ENCODE data around the gene PALLD. TPM values are rescaled to one million over a fixed set of nuclear protein-coding genes. Genes with fewer than 3 reads are reported as not detected.

PALLD gene
- total and polyA plus RNA-seq, 2 of the 8 experiments (the other 6 are each of a cell fraction or from before 2014, with no cell fraction given) = 10.5 to 25.0 TPM

DNA sequence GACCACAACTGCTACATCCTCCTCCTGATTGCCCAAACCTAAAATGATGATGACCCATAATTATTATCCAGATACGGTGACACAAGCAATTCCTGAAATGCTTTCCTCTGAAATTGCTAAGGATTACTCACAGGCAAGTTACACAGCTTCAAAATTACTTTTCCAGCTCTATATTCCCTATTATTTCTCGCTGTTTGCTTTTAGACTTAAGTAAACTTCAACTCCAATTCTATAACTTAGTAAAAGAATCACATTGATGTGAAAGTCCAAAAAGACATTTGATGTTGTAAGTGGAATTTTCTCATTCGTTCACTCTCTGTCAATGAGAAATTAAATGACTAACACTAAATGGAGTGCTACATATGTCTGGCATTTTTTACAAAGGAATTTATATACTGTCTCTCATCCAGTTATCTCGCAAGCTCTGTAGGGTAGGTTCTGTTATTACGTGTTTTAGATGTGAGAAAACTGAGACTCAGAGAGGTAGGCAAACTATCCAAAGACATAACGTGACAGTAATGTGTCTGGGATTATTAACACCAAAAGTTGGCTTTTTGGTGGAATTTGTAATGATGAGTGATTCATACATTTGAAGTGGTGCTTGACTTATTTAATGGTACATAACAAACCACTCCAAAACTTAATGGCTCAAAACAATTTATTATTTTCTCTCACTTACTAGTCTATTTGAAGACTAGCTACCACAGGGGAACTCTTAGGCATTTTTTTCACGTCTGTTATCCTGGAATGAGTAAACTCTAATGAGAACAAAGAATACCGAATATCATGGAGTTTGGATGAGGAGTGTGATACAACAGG, 31.5 kb downstream of the PALLD start:
- no peaks in the 10 kb centered on the region for H3K4me1 ChIP-seq (replicated peaks in 1 of 4; ENCODE audit: control insufficient read depth in 3 of 4, insufficient read depth in 4 of 4, low read length in 3 of 4)
- no peak overlapping the region for H2BK15ac ChIP-seq (ENCODE audit: low read length)
- no peak overlapping the region for H2BK20ac ChIP-seq (ENCODE audit: low read length)
- FAIRE-seq = no peak
- no peaks in the 10 kb centered on the region for H3K9me3 ChIP-seq (ENCODE audit: insufficient read depth in 2 of 2, low read depth in 1 of 2, low read length in 1 of 2)
- H3K27me3 ChIP-seq (replicated peaks in 1 of 4; ENCODE audit: control insufficient read depth in 3 of 4, extremely low read depth in 1 of 4, insufficient read depth in 3 of 4, low read length in 3 of 4) = peaks cover 0 to 1% (median 0%) of the 10 kb centered on the region in 4 experiments; a peak in 1 of 7 replicates
- DNase-seq (ENCODE audit: low read depth in 1 of 2, low spot score in 2 of 2) = no peak
- no peak overlapping the region for H2BK12ac ChIP-seq (ENCODE audit: low read depth, low read length)
- no peak overlapping the region for H2BK120ac ChIP-seq (replicated peaks; ENCODE audit: low read depth, low read length)
- H3K18ac ChIP-seq (ENCODE audit: extremely low read depth, low read length) = no peak overlapping the region
- 91% methylated on average over 8 of the region's 8 CpGs; no CpG with 5 or more reads in 1 of the 2 experiments for WGBS, 2 experiments (ENCODE audit: extremely low coverage in 1 of 2, insufficient coverage in 1 of 2, insufficient read length in 1 of 2, insufficient replicate concordance in 2 of 2, low coverage in 1 of 2, low lambda C conversion rate in 2 of 2, missing lambda C conversion rate in 1 of 2)
- no peak overlapping the region for H3K23ac ChIP-seq (ENCODE audit: insufficient read length)
- no peak overlapping the region for H3K4me3 ChIP-seq (ENCODE audit: extremely low read depth in 1 of 4, insufficient read depth in 2 of 4, low read depth in 3 of 4, low read length in 4 of 4)
- H3K27ac ChIP-seq (ENCODE audit: low read depth, low read length) = no peak overlapping the region
- no peak overlapping the region for H2AFZ ChIP-seq (ENCODE audit: low read length)
- ChIA-PET CTCF (ENCODE audit: partially characterized antibody) (interaction anchor here (0.7 to 4.0 kb wide), 3 partner anchors 14 to 1036 kb away, joined by 4 to 17 read pairs (median 5); no protein-coding TSS in a partner anchor), POLR2A (ENCODE audit: partially characterized antibody) (no interaction called here)
- no peak overlapping the region for H3K4me2 ChIP-seq (ENCODE audit: insufficient read depth in 1 of 2, low read depth in 2 of 2, low read length in 2 of 2)
- no peak overlapping the region for H3K4ac ChIP-seq (replicated peaks; ENCODE audit: insufficient read length, low read depth, low read length)
- no peaks in the 10 kb centered on the region for H3K36me3 ChIP-seq (ENCODE audit: control insufficient read depth in 2 of 4, insufficient read depth in 4 of 4, low read length in 3 of 4)
- no peaks in the 10 kb centered on the region for H3K79me1 ChIP-seq (ENCODE audit: low read depth, low read length)
- H4K5ac ChIP-seq (ENCODE audit: insufficient read length, low read depth, low read length) = no peak overlapping the region
- no peaks in the 10 kb centered on the region for H3K23me2 ChIP-seq (ENCODE audit: low read depth, low read length)
- H4K91ac ChIP-seq (replicated peaks; ENCODE audit: insufficient read length, low read length) = no peak overlapping the region
- H3K9ac ChIP-seq (replicated peaks in 1 of 4; ENCODE audit: extremely low read depth in 1 of 4, low read depth in 3 of 4, low read length in 3 of 4) = no peak overlapping the region
- H2AK5ac ChIP-seq (ENCODE audit: low read depth, low read length) = no peak overlapping the region
- no peak overlapping the region for H2BK5ac ChIP-seq (ENCODE audit: low read depth, low read length)
- H3K56ac ChIP-seq (replicated peaks; ENCODE audit: insufficient read length, low read depth, low read length) = no peak overlapping the region
- no peak overlapping the region for H3K14ac ChIP-seq (ENCODE audit: insufficient read length)
- no peaks in the 10 kb centered on the region for H3K79me2 ChIP-seq (ENCODE audit: control insufficient read depth in 1 of 2, insufficient read depth in 2 of 2, low read length in 2 of 2)
- H4K8ac ChIP-seq (ENCODE audit: extremely low read depth, insufficient read depth, low read length) = no peak overlapping the region
- no peaks in the 10 kb centered on the region for H4K20me1 ChIP-seq (replicated peaks in 1 of 2; ENCODE audit: control insufficient read depth in 1 of 2, insufficient read depth in 2 of 2, low read length in 2 of 2)
- TF ChIP-seq CEBPB (IDR thresholded peaks at IDR 0.05; ENCODE audit: low read depth, low read length) (no peak), TAF7 (optimal IDR thresholded peaks at IDR 0.05; ENCODE audit: borderline replicate concordance, low read depth, low read length) (no peak), MAX (IDR thresholded peaks at IDR 0.05) (no peak), SP1 (IDR thresholded peaks at IDR 0.05; ENCODE audit: low read depth, low read length) (no peak), SIX5 (IDR thresholded peaks at IDR 0.05; ENCODE audit: low read depth, low read length) (no peak), SIN3A (conservative IDR thresholded peaks at IDR 0.05 in 1 of 2, IDR thresholded peaks at IDR 0.05 in 1 of 2; ENCODE audit: low read depth in 1 of 2, low read length in 2 of 2) (no peak), MAFK (IDR thresholded peaks at IDR 0.05; ENCODE audit: low read depth, low read length) (no peak), PHF8 (conservative IDR thresholded peaks at IDR 0.05; ENCODE audit: low read depth, low read length) (no peak), FOSL1 (IDR thresholded peaks at IDR 0.05; ENCODE audit: insufficient read depth, low read depth, low read length) (no peak), CTBP2 (IDR thresholded peaks at IDR 0.05; ENCODE audit: borderline replicate concordance, insufficient read depth, insufficient read length, low read length) (no peak), TBP (IDR thresholded peaks at IDR 0.05; ENCODE audit: low read depth, low read length) (no peak), TEAD4 (IDR thresholded peaks at IDR 0.05; ENCODE audit: low read depth, low read length) (no peak), RBBP5 (IDR thresholded peaks at IDR 0.05; ENCODE audit: borderline replicate concordance, low read depth, low read length) (no peak)

All from H1 (cell line).